ENCODE measurements around the gene CELF2.

The CELF2 gene

DNA sequence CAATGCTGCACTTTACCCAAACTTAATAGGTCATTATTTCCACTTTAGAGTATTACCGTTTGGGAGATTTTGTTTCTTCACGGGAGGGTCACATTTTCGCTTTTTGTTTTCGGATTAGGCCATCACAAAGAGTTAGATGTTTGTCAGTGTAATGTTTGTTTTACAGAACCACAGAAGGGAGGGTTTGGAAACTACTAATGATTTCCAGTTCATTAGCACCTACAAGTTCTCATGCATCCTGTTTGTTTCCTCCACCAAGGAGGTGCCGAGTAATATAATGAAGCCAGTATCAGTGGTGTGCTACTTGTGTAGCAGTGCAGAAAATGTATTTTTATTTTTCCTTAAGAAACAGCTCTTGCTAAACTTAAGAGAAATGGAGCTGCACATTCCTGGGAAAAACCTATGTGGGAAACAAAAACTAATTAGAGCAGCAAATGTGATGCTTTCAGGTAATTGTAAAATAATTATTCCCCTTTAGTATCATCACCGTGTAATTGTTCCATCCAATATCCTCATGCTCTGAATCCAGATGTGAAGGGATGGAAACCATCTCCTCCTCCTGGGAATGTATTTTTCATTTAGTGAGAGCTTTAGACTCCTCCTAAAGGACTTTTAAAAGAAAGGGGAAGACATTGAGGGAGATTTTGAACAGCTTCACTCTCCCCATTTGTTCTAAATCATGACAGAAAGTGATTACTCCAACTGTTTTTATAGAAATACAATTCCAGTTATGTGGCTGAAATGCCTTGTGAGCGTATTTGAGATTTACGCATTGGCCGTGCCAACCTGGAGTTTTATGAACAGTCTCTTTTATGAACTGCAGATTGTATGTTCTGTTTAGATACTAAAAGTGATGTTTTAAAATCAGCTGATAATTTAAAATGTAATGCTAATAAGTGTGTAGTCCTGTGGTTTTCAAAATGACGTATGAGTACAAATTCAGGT, 5.6 kb downstream of the CELF2 start (continued):
- TF ChIP-seq ZNF610 (tag by site-specific recombination; IDR thresholded peaks at IDR 0.05; ENCODE audit: borderline replicate concordance) = no peak
- TF ChIP-seq ZNF561 (tag by site-specific recombination; IDR thresholded peaks at IDR 0.05; ENCODE audit: borderline replicate concordance) = no peak
- no peak for TF ChIP-seq ZNF362 (tag by site-specific recombination; IDR thresholded peaks at IDR 0.05)
- TF ChIP-seq ZNF514 (tag by site-specific recombination; IDR thresholded peaks at IDR 0.05) = no peak
- no peak for TF ChIP-seq GLI4 (tag by site-specific recombination; IDR thresholded peaks at IDR 0.05)
- TF ChIP-seq GFI1B (tag by site-specific recombination; IDR thresholded peaks at IDR 0.05) = peak; percentile 63; the same call in 1 of the 2 replicates
- peak; percentile 33; the same call in 1 of the 2 replicates for TF ChIP-seq ZNF596 (tag by site-specific recombination; IDR thresholded peaks at IDR 0.05)

DNA sequence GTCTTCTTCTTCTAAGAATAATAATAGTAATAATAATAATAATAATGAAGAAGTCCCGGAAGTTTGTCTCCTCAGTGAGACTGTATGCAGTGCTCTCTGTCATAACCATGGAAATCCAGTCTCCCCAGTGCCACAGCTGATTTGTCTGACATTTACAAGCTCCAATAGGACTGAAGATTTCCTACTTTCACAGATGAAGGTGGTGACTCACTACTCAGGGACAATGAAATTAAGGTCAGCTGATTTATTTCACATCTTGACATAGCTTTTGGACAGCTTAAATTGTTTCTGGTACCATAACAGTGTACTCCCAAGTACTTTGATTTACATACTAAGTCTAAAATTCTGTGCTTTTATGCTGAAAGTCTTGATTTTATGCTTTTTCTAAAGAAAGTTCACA, 6.9 kb downstream of the CELF2 start:
- CTCF ChIA-PET = no interaction called here
- TF ChIP-seq SP3 (tag by site-specific recombination; IDR thresholded peaks at IDR 0.05) (no peak), ZNF341 (tag by site-specific recombination; IDR thresholded peaks at IDR 0.05; ENCODE audit: low read depth) (no peak), FEZF1 (tag by site-specific recombination; IDR thresholded peaks at IDR 0.05) (0 out of 2 replicates have a peak, but pooled peaks have one; percentile 7), ZNF416 (tag by site-specific recombination; IDR thresholded peaks at IDR 0.05) (no peak), GLI4 (tag by site-specific recombination; IDR thresholded peaks at IDR 0.05) (no peak), ZNF776 (tag by site-specific recombination; IDR thresholded peaks at IDR 0.05; ENCODE audit: borderline replicate concordance) (no peak), ZNF623 (tag by site-specific recombination; IDR thresholded peaks at IDR 0.05) (no peak), PRDM1 (tag by site-specific recombination; IDR thresholded peaks at IDR 0.05) (peak; percentile 57; the same call in 1 of the 2 replicates), GLI2 (tag by site-specific recombination; IDR thresholded peaks at IDR 0.05; ENCODE audit: borderline replicate concordance, low read depth) (no peak), ZSCAN23 (tag by site-specific recombination; IDR thresholded peaks at IDR 0.05) (no peak), ZNF112 (tag by site-specific recombination; IDR thresholded peaks at IDR 0.05) (no peak), ZNF629 (tag by site-specific recombination; IDR thresholded peaks at IDR 0.05) (0 out of 2 replicates have a peak, but pooled peaks have one; percentile 11), ZNF530 (tag by site-specific recombination; IDR thresholded peaks at IDR 0.05; ENCODE audit: low read depth) (no peak), ZNF639 (tag by site-specific recombination; IDR thresholded peaks at IDR 0.05) (no peak), ZNF610 (tag by site-specific recombination; IDR thresholded peaks at IDR 0.05; ENCODE audit: borderline replicate concordance) (no peak), OVOL3 (tag by site-specific recombination; IDR thresholded peaks at IDR 0.05) (no peak), ZNF211 (tag by site-specific recombination; IDR thresholded peaks at IDR 0.05; ENCODE audit: low read depth) (no peak), HOXC10 (CRISPR knock-in tag; IDR thresholded peaks at IDR 0.05) (no peak), SP7 (tag by site-specific recombination; IDR thresholded peaks at IDR 0.05) (peak; percentile 17; the same call in 1 of the 2 replicates), ZNF280C (tag by site-specific recombination; IDR thresholded peaks at IDR 0.05) (no peak), ZNF585B (tag by site-specific recombination; IDR thresholded peaks at IDR 0.05) (no peak), SP2 (tag by site-specific recombination; IDR thresholded peaks at IDR 0.05) (peak; percentile 38), PRDM6 (tag by site-specific recombination; IDR thresholded peaks at IDR 0.05) (peak; percentile 60)
- TF ChIP-seq, protein P1, sequence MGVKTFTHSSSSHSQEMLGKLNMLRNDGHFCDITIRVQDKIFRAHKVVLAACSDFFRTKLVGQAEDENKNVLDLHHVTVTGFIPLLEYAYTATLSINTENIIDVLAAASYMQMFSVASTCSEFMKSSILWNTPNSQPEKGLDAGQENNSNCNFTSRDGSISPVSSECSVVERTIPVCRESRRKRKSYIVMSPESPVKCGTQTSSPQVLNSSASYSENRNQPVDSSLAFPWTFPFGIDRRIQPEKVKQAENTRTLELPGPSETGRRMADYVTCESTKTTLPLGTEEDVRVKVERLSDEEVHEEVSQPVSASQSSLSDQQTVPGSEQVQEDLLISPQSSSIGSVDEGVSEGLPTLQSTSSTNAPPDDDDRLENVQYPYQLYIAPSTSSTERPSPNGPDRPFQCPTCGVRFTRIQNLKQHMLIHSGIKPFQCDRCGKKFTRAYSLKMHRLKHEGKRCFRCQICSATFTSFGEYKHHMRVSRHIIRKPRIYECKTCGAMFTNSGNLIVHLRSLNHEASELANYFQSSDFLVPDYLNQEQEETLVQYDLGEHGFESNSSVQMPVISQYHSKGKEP (tag by site-specific recombination; IDR thresholded peaks at IDR 0.05) = no peak

More for the DNA sequence above, 6.9 kb downstream of the CELF2 start:
- Histone ChIP-seq H3K4me3 (ENCODE audit: low read depth, low read length) (no peak overlapping the region), H3K27ac (ENCODE audit: extremely low read depth, low read depth, low read length) (no peak overlapping the region), H3K4me1 (ENCODE audit: control insufficient read depth, insufficient read depth, low read length) (peaks cover 35% of the 10 kb centered on the region), H3K9me3 (ENCODE audit: control insufficient read depth, insufficient read depth, low read depth, low read length) (no peaks in the 10 kb centered on the region), H3K36me3 (ENCODE audit: control insufficient read depth in 2 of 2, insufficient read depth in 1 of 2, low read length in 2 of 2) (no peaks in the 10 kb centered on the region)
- POLR2A ChIA-PET = interaction anchor here (0.6 kb wide), 1 partner anchor 8 kb away, joined by 3 read pairs; no protein-coding TSS in a partner anchor
